ENCODE results near the gene RANBP10.
A peak's percentile ranks its signal among the peaks of the same experiment; 100 is the strongest.
"Not testable (repeated sequence)": the region's sequence is repeated elsewhere in the genome, so short reads cannot be mapped to it uniquely, and the experiment has no call there.

Gene RANBP10

GRCh38 chr16:67806428-67807147 lies at the start of gene RANBP10, which contains the start of gene TSNAXIP1:
RANBP10 (minus strand) TSS chr16:67806560; CDS start chr16:67806536, 24 bp downstream.
TSNAXIP1 (plus strand) TSS chr16:67806889; CDS start chr16:67807150, 261 bp downstream.
- DNase-seq (ENCODE audit: low spot score): peak; percentile 100

- DNase-seq (ENCODE audit: low spot score): no peak
These were observed 49.4 kb upstream of the RANBP10 start for GRCh38 chr16:67855789-67856188.

GRCh38 chr16:67853670-67854069 lies 47.3 kb upstream of the RANBP10 start:
- no peak for DNase-seq (ENCODE audit: low spot score)

GRCh38 chr16:67848118-67848517 lies 41.8 kb upstream of the RANBP10 start:
- DNase-seq (ENCODE audit: low spot score): no peak

- no peak for DNase-seq (ENCODE audit: low spot score)
These were observed 40.9 kb upstream of the RANBP10 start, which contains the start of gene CENPT for GRCh38 chr16:67847064-67847861. CENPT (minus strand) TSS chr16:67847693; CDS start chr16:67833859, 13,834 bp downstream.

- DNase-seq (ENCODE audit: low spot score): peak; percentile 95
These were observed 40.1 kb upstream of the RANBP10 start, which contains the start of gene NUTF2 for GRCh38 chr16:67846320-67847063. NUTF2 (plus strand) TSS chr16:67846933; CDS start chr16:67865131, 18,198 bp downstream.

- no peak for DNase-seq (ENCODE audit: low spot score)
These were observed 39.6 kb upstream of the RANBP10 start for GRCh38 chr16:67846063-67846319.

GRCh38 chr16:67845291-67846062 lies 39.1 kb upstream of the RANBP10 start:
- no peak for DNase-seq (ENCODE audit: low spot score)

GRCh38 chr16:67844497-67844896 lies 38.1 kb upstream of the RANBP10 start:
- DNase-seq (ENCODE audit: low spot score): no peak

GRCh38 chr16:67843343-67843765 lies 37.0 kb upstream of the RANBP10 start:
- DNase-seq (ENCODE audit: low spot score): no peak

- peak; percentile 69 for DNase-seq (ENCODE audit: low spot score)
These were observed 36.4 kb upstream of the RANBP10 start for GRCh38 chr16:67842509-67843342.

- DNase-seq (ENCODE audit: low spot score): peak; percentile 95
These were observed 35.6 kb upstream of the RANBP10 start, which contains the start of gene THAP11 for GRCh38 chr16:67841816-67842508. THAP11 (plus strand) TSS chr16:67842320; CDS start chr16:67842555, 235 bp downstream.

GRCh38 chr16:67841198-67841815 lies 34.9 kb upstream of the RANBP10 start:
- DNase-seq (ENCODE audit: low spot score): no peak

- DNase-seq (ENCODE audit: low spot score): no peak
These were observed 31.5 kb upstream of the RANBP10 start for GRCh38 chr16:67837811-67838210.

GRCh38 chr16:67837190-67837589 lies 30.8 kb upstream of the RANBP10 start:
- DNase-seq (ENCODE audit: low spot score): not testable (repeated sequence)

- no peak for DNase-seq (ENCODE audit: low spot score)
These were observed 27.9 kb upstream of the RANBP10 start for GRCh38 chr16:67834242-67834614.

GRCh38 chr16:67833415-67834241 lies 27.3 kb upstream of the RANBP10 start:
- peak; percentile 88 for DNase-seq (ENCODE audit: low spot score)

- no peak for DNase-seq (ENCODE audit: low spot score)
These were observed 26.7 kb upstream of the RANBP10 start for GRCh38 chr16:67833030-67833414.

GRCh38 chr16:67828651-67829050 lies 22.3 kb upstream of the RANBP10 start:
- no peak for DNase-seq (ENCODE audit: low spot score)

Measured in putamen (tissue), 1 donor.